SK-MEL-5 (cell line): ENCODE measurements around the gene MAD1L1. TPM values are rescaled to one million over a fixed set of nuclear protein-coding genes. Genes with fewer than 3 reads are reported as not detected.
"Not testable (repeated sequence)": the region's sequence is repeated elsewhere in the genome, so short reads cannot be mapped to it uniquely, and the experiment has no call there.

Source experiments
- DNase-seq: peaks from one replicate; pipeline ENCODE4 v3.0.0-alpha.2; 2016; ENCODE audit warnings: low read depth, low spot score
- in situ Hi-C: cut with HindIII; loops from 2 replicates; pipeline ENCODE4 v1.10.0; 2016; ENCODE audit warnings: low sequenced_read_pairs, high pct_unique_total_duplicates, low pct_unique_long_range_greater_than_20kb
- total RNA-seq: library from RNA; depleted of rRNA; stranded (reverse); fragments of >200 nt; shearing (Covaris generic); gene quantifications from 2 replicates; pipeline ENCODE4 v1.2.3, GENCODE V29; 2014

The MAD1L1 gene
- total RNA-seq, 1 experiment from 2014 or later: 204 TPM

- in situ Hi-C loops: no loop called here
- DNase-seq: no peak
These were observed 231.9 kb downstream of the MAD1L1 start for GRCh38 chr7:2000746-2001321.

- in situ Hi-C loops: no loop called here
- DNase-seq: no peak
These were observed 232.5 kb downstream of the MAD1L1 start for GRCh38 chr7:2000153-2000687.

GRCh38 chr7:1999278-1999984, 233.3 kb downstream of the MAD1L1 start:
- DNase-seq: no peak
- in situ Hi-C loops: no loop called here

GRCh38 chr7:1998146-1998545, 234.6 kb downstream of the MAD1L1 start:
- in situ Hi-C loops: no loop called here
- DNase-seq: no peak

- DNase-seq: no peak
- in situ Hi-C loops: no loop called here
These were observed 235.1 kb downstream of the MAD1L1 start for GRCh38 chr7:1997537-1998076.

GRCh38 chr7:1996816-1997215, 235.9 kb downstream of the MAD1L1 start:
- in situ Hi-C loops: no loop called here
- no peak for DNase-seq

- in situ Hi-C loops: not testable (repeated sequence)
These were observed 236.8 kb downstream of the MAD1L1 start for GRCh38 chr7:1995911-1996420.

GRCh38 chr7:1995426-1995825, 237.3 kb downstream of the MAD1L1 start:
- no peak for DNase-seq
- in situ Hi-C loops: no loop called here

More at GRCh38 chr7:1995911-1996420, 236.8 kb downstream of the MAD1L1 start:
- DNase-seq: not testable (repeated sequence)

- in situ Hi-C loops: no loop called here
- no peak for DNase-seq
These were observed 237.8 kb downstream of the MAD1L1 start for GRCh38 chr7:1994931-1995330.

- in situ Hi-C loops: no loop called here
- DNase-seq: no peak
These were observed 238.7 kb downstream of the MAD1L1 start for GRCh38 chr7:1993776-1994740.

- no peak for DNase-seq
- in situ Hi-C loops: no loop called here
These were observed 239.6 kb downstream of the MAD1L1 start for GRCh38 chr7:1993031-1993695.

GRCh38 chr7:1992554-1992953, 240.2 kb downstream of the MAD1L1 start:
- DNase-seq: no peak

GRCh38 chr7:1990001-1990670, 242.6 kb downstream of the MAD1L1 start:
- in situ Hi-C loops: no loop called here
- no peak for DNase-seq

More at GRCh38 chr7:1992554-1992953, 240.2 kb downstream of the MAD1L1 start:
- in situ Hi-C loops: no loop called here

- in situ Hi-C loops: no loop called here
- no peak for DNase-seq
These were observed 243.5 kb downstream of the MAD1L1 start for GRCh38 chr7:1989049-1989860.

- no peak for DNase-seq
- in situ Hi-C loops: no loop called here
These were observed 244.2 kb downstream of the MAD1L1 start for GRCh38 chr7:1988533-1988930.
